Measurements from ENCODE around the gene PRR33.

GRCh38 chr11:1924646-1925372, 33.1 kb upstream of the PRR33 start:
- TF ChIP-seq, protein P1, sequence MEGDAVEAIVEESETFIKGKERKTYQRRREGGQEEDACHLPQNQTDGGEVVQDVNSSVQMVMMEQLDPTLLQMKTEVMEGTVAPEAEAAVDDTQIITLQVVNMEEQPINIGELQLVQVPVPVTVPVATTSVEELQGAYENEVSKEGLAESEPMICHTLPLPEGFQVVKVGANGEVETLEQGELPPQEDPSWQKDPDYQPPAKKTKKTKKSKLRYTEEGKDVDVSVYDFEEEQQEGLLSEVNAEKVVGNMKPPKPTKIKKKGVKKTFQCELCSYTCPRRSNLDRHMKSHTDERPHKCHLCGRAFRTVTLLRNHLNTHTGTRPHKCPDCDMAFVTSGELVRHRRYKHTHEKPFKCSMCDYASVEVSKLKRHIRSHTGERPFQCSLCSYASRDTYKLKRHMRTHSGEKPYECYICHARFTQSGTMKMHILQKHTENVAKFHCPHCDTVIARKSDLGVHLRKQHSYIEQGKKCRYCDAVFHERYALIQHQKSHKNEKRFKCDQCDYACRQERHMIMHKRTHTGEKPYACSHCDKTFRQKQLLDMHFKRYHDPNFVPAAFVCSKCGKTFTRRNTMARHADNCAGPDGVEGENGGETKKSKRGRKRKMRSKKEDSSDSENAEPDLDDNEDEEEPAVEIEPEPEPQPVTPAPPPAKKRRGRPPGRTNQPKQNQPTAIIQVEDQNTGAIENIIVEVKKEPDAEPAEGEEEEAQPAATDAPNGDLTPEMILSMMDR (conservative IDR thresholded peaks at IDR 0.05 in 1 of 2, IDR thresholded peaks at IDR 0.05 in 1 of 2; ENCODE audit: low read depth in 1 of 2, low read length in 2 of 2): no peak
- TF ChIP-seq EZH2 (IDR thresholded peaks at IDR 0.05; ENCODE audit: low read length, missing control alignments): no peak

All from fibroblast of lung (primary cell).